Stromal cell of bone marrow (primary cell): Measurements from ENCODE around the gene POM121L2.
"Not testable (repeated sequence)": the region's sequence is repeated elsewhere in the genome, so short reads cannot be mapped to it uniquely, and the experiment has no call there.

ENCODE experiments used
- DNase-seq: peaks from one replicate; pipeline ENCODE4 v3.0.0-alpha.2; 2012; ENCODE audit warnings: low read depth

The POM121L2 gene

GRCh38 chr6:27293436-27294098 is 18.5 kb downstream of the POM121L2 start:
- DNase-seq = no peak

GRCh38 chr6:27290850-27291208 is 21.2 kb downstream of the POM121L2 start:
- DNase-seq = no peak

- DNase-seq = no peak
Measured at GRCh38 chr6:27290065-27290849, 21.8 kb downstream of the POM121L2 start.

GRCh38 chr6:27288136-27289044 is 23.7 kb downstream of the POM121L2 start:
- DNase-seq = no peak

GRCh38 chr6:27287751-27288135 is 24.3 kb downstream of the POM121L2 start:
- no peak for DNase-seq

GRCh38 chr6:27286141-27286540 is 25.9 kb downstream of the POM121L2 start:
- DNase-seq = no peak

GRCh38 chr6:27283279-27283678 is 28.8 kb downstream of the POM121L2 start:
- DNase-seq = no peak

- DNase-seq = no peak
Measured at GRCh38 chr6:27281569-27281968, 30.5 kb downstream of the POM121L2 start.

GRCh38 chr6:27281105-27281539 is 31.0 kb downstream of the POM121L2 start:
- no peak for DNase-seq

- DNase-seq = no peak
Measured at GRCh38 chr6:27280540-27281000, 31.5 kb downstream of the POM121L2 start.

GRCh38 chr6:27280064-27280539 is 32.0 kb downstream of the POM121L2 start:
- DNase-seq = no peak

- no peak for DNase-seq
Measured at GRCh38 chr6:27279513-27280063, 32.5 kb downstream of the POM121L2 start.

GRCh38 chr6:27275025-27275956 is 36.8 kb downstream of the POM121L2 start:
- no peak for DNase-seq

GRCh38 chr6:27273783-27274182 is 38.3 kb downstream of the POM121L2 start:
- DNase-seq = no peak

GRCh38 chr6:27268803-27269202 is 43.3 kb downstream of the POM121L2 start:
- DNase-seq = no peak

- no peak for DNase-seq
Measured at GRCh38 chr6:27267857-27268434, 44.1 kb downstream of the POM121L2 start.

GRCh38 chr6:27267003-27267402 is 45.1 kb downstream of the POM121L2 start:
- DNase-seq = not testable (repeated sequence)

GRCh38 chr6:27263886-27264285 is 48.2 kb downstream of the POM121L2 start:
- DNase-seq = no peak

- no peak for DNase-seq
Measured at GRCh38 chr6:27260836-27261375, 51.2 kb downstream of the POM121L2 start.

GRCh38 chr6:27260369-27260768 is 51.7 kb downstream of the POM121L2 start:
- no peak for DNase-seq
